Loucy (cell line): ENCODE data around the gene LDAH.

Experiments used
- H2AFZ ChIP-seq: fragments of 200-600 bp; sonication (generic); 2 replicates; pipeline ENCODE4 v1.6.0; 2016; ENCODE audit warnings: antibody characterized with exemption, mild to moderate bottlenecking, low read length, moderate library complexity
- H3F3A ChIP-seq: fragments of 200-600 bp; 2 replicates; pipeline ENCODE4 v1.6.0; 2016; ENCODE audit warnings: antibody characterized with exemption, low read depth, mild to moderate bottlenecking
- H3K27me3 ChIP-seq: fragments of 200-600 bp; sonication (generic); 2 replicates; pipeline ENCODE4 v1.6.1; 2014; ENCODE audit warnings: low read length, mild to moderate bottlenecking; ENCODE audit not compliant: insufficient read depth, poor library complexity, severe bottlenecking
- H3K36me3 ChIP-seq: fragments of 200-600 bp; sonication (generic); 2 replicates; pipeline ENCODE4 v1.6.1; 2016; ENCODE audit warnings: low read length; ENCODE audit not compliant: insufficient read depth
- H3K4me1 ChIP-seq: fragments of 200-600 bp; sonication (generic); 2 replicates; pipeline ENCODE4 v1.5.1; 2014; ENCODE audit warnings: low read length, mild to moderate bottlenecking; ENCODE audit not compliant: insufficient read depth, poor library complexity, severe bottlenecking
- H3K4me2 ChIP-seq: fragments of 200-600 bp; sonication (generic); 2 replicates; pipeline ENCODE4 v1.6.0; 2014; ENCODE audit warnings: antibody characterized with exemption, low read length, low read depth, mild to moderate bottlenecking; ENCODE audit not compliant: poor library complexity, severe bottlenecking
- H3K4me3 ChIP-seq: fragments of 200-600 bp; sonication (generic); 2 replicates; pipeline ENCODE4 v1.5.1; 2014; ENCODE audit warnings: low read length, mild to moderate bottlenecking, mixed read lengths; ENCODE audit not compliant: poor library complexity, severe bottlenecking
- H3K79me2 ChIP-seq: fragments of 200-600 bp; sonication (generic); 2 replicates; pipeline ENCODE4 v1.6.1; 2014; ENCODE audit warnings: low read length; ENCODE audit not compliant: insufficient read depth
- H3K9ac ChIP-seq: fragments of 200-600 bp; sonication (generic); 2 replicates; pipeline ENCODE4 v1.6.0; 2014; ENCODE audit warnings: mild to moderate bottlenecking, low read depth, low read length, moderate library complexity; ENCODE audit not compliant: poor library complexity, severe bottlenecking
- H3K9me2 ChIP-seq: fragments of 200-600 bp; sonication (generic); replicated peaks from 2 replicates; pipeline ENCODE4 v1.6.1; 2016; ENCODE audit warnings: low read depth, low read length, mixed read lengths
- H3K9me3 ChIP-seq: fragments of 200-600 bp; sonication (generic); 2 replicates; pipeline ENCODE4 v1.6.1; 2014; ENCODE audit warnings: mild to moderate bottlenecking, antibody characterized with exemption, low read length, low read depth; ENCODE audit not compliant: insufficient read depth
- H4K20me1 ChIP-seq: fragments of 200-600 bp; sonication (generic); 2 replicates; pipeline ENCODE4 v1.6.0; 2014; ENCODE audit warnings: antibody characterized with exemption, low read length, mild to moderate bottlenecking; ENCODE audit not compliant: insufficient read depth, poor library complexity, severe bottlenecking
- EZH2phosphoT487 ChIP-seq: fragments of 200-600 bp; IDR thresholded peaks from 2 replicates; pipeline ENCODE4 v1.6.1; 2018; ENCODE audit warnings: antibody characterized with exemption, mild to moderate bottlenecking, moderate library complexity, borderline replicate concordance
- TF ChIP-seq, protein P1 (sequence below): fragments of 200-600 bp; sonication (generic); conservative IDR thresholded peaks from 2 replicates; pipeline ENCODE4 v1.5.1; 2014; ENCODE audit warnings: mild to moderate bottlenecking, antibody characterized with exemption, low read length

LDAH gene

DNA sequence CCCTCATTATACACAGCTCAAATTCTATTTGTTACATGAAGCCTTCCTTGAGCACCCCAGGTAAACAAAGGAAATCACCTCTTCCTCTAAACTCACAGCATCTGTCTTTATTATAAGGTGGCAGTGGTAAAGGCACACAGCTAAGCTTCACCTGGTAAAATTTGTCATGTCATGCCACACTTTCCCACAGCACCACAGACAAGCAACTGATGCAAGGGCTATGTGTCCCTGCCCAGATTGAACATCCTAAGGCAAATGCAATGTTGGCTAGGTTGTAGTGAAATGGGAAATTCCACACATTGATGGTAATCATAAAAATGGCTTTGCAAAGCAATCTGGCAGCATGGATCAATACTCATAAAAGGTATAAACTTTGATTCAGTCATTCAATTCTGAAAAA lies 18.9 kb downstream of the LDAH start:
- no peaks in the 10 kb centered on the region for H4K20me1 ChIP-seq
- H3K9me3 ChIP-seq: no peaks in the 10 kb centered on the region
- no peak overlapping the region for H3K9ac ChIP-seq
- H3K4me2 ChIP-seq: no peak overlapping the region
- no peaks in the 10 kb centered on the region for H3K79me2 ChIP-seq
- no peaks in the 10 kb centered on the region for H3K4me1 ChIP-seq
- no peaks in the 10 kb centered on the region for H3K36me3 ChIP-seq
- H3F3A ChIP-seq: no peaks in the 10 kb centered on the region
- no peaks in the 10 kb centered on the region for H3K9me2 ChIP-seq
- no peak overlapping the region for H2AFZ ChIP-seq
- H3K4me3 ChIP-seq: no peak overlapping the region
- H3K27me3 ChIP-seq: no peaks in the 10 kb centered on the region
- TF ChIP-seq, protein P1, sequence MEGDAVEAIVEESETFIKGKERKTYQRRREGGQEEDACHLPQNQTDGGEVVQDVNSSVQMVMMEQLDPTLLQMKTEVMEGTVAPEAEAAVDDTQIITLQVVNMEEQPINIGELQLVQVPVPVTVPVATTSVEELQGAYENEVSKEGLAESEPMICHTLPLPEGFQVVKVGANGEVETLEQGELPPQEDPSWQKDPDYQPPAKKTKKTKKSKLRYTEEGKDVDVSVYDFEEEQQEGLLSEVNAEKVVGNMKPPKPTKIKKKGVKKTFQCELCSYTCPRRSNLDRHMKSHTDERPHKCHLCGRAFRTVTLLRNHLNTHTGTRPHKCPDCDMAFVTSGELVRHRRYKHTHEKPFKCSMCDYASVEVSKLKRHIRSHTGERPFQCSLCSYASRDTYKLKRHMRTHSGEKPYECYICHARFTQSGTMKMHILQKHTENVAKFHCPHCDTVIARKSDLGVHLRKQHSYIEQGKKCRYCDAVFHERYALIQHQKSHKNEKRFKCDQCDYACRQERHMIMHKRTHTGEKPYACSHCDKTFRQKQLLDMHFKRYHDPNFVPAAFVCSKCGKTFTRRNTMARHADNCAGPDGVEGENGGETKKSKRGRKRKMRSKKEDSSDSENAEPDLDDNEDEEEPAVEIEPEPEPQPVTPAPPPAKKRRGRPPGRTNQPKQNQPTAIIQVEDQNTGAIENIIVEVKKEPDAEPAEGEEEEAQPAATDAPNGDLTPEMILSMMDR: no peak
- TF ChIP-seq EZH2phosphoT487: no peak

DNA sequence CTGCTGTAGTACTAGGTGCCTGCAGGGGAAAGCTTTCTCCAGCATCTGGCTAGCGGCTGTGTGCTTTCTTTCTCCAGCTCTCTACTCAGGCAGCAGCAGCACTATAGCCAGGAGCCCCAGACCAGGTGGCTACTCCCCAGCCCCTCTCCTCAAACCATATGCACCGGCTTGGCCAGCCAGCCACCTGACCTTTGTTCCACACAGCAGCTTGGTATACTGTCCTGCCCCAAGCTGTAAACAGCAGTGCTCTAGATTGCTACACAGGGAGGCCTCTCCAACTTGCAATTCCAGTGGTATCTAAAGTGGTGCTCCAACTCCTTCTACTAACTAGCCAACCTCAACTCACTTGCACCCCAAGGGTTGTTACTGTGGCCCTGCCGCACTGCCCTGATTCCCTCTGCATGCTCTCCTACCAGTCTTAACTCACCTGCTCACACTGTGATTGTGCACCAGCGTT lies 19.6 kb downstream of the LDAH start:
- no peak overlapping the region for H3K4me2 ChIP-seq
- H3K79me2 ChIP-seq: no peaks in the 10 kb centered on the region
- H3K9ac ChIP-seq: no peak overlapping the region
- no peaks in the 10 kb centered on the region for H3K9me3 ChIP-seq
- no peaks in the 10 kb centered on the region for H3K4me1 ChIP-seq
- H3F3A ChIP-seq: no peaks in the 10 kb centered on the region
- TF ChIP-seq EZH2phosphoT487: no peak
- TF ChIP-seq, protein P1: no peak
- H3K4me3 ChIP-seq: no peak overlapping the region
- H3K9me2 ChIP-seq: no peaks in the 10 kb centered on the region
- H3K27me3 ChIP-seq: no peaks in the 10 kb centered on the region
- H2AFZ ChIP-seq: no peak overlapping the region
- H3K36me3 ChIP-seq: no peaks in the 10 kb centered on the region
- H4K20me1 ChIP-seq: no peaks in the 10 kb centered on the region

DNA sequence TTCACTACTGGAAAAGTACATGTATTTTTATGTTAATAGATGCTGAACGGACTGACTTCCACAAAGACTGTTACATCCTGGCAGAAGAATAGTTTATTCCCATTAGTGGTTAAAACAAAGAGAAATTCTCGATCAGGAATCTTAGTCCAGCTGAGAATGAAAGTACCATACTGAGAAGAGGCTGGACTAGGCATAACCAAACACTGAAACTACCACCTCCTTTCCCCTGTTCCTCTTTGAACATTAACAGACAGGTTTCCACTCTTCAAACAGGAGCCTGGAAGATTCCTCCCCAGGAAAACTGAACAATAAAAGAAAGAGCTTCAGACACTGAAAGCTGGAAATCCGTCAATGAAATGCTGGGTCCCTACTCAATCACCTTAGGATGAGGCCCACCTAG lies 25.8 kb downstream of the LDAH start:
- H3K4me3 ChIP-seq: no peak overlapping the region
- no peaks in the 10 kb centered on the region for H3K4me1 ChIP-seq
- no peaks in the 10 kb centered on the region for H3K9me2 ChIP-seq
- peaks cover 3% of the 10 kb centered on the region for H3K9me3 ChIP-seq
- no peaks in the 10 kb centered on the region for H3K27me3 ChIP-seq
- H3K9ac ChIP-seq: no peak overlapping the region
- H3F3A ChIP-seq: no peaks in the 10 kb centered on the region
- TF ChIP-seq, protein P1: no peak
- no peak for TF ChIP-seq EZH2phosphoT487
- H2AFZ ChIP-seq: no peak overlapping the region
- no peaks in the 10 kb centered on the region for H3K36me3 ChIP-seq
- no peaks in the 10 kb centered on the region for H4K20me1 ChIP-seq
- no peak overlapping the region for H3K4me2 ChIP-seq
- no peaks in the 10 kb centered on the region for H3K79me2 ChIP-seq
